Measurements from ENCODE around the gene LARP1. TPM values are rescaled to one million over a fixed set of nuclear protein-coding genes. Genes with fewer than 3 reads are reported as not detected.
"Not testable (repeated sequence)": the region's sequence is repeated elsewhere in the genome, so short reads cannot be mapped to it uniquely, and the experiment has no call there.

LARP1 gene
- total and polyA plus RNA-seq, 2 donors (not counting 1 experiment from before 2014, with no cell fraction given) = 59.6 to 150 TPM

DNA sequence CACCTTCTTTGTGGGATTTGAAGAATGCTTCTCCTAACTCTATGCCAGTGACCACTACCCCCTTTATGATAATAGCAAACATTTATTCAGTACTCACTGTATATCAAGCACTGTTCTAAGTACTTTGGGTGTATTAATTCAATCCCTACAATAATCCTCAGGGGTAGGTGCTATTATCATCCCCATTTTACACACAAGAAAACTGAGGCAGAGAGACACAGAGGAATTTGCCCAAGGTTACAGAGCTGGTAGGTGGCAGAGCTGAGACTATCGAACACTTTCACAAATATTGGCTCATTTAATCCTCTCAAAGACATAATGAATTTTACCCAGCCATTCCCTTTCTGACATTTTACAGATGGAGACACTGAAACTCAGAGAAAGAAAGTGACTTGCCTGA lies 9.8 kb upstream of the LARP1 start:
- Mint-ChIP-seq H3K4me1 (no peaks in the 10 kb centered on the region), H3K4me3 (no peak overlapping the region), H3K27ac (no peak overlapping the region), H3K9me3 (ENCODE audit: insufficient read depth) (no peaks in the 10 kb centered on the region), H3K27me3 (no peaks in the 10 kb centered on the region)
- TF ChIP-seq EZH2 (IDR thresholded peaks at IDR 0.05; ENCODE audit: borderline replicate concordance, insufficient read depth, low read depth, low read length, poor library complexity, severe bottlenecking) = no peak
- TF ChIP-seq, protein P1, sequence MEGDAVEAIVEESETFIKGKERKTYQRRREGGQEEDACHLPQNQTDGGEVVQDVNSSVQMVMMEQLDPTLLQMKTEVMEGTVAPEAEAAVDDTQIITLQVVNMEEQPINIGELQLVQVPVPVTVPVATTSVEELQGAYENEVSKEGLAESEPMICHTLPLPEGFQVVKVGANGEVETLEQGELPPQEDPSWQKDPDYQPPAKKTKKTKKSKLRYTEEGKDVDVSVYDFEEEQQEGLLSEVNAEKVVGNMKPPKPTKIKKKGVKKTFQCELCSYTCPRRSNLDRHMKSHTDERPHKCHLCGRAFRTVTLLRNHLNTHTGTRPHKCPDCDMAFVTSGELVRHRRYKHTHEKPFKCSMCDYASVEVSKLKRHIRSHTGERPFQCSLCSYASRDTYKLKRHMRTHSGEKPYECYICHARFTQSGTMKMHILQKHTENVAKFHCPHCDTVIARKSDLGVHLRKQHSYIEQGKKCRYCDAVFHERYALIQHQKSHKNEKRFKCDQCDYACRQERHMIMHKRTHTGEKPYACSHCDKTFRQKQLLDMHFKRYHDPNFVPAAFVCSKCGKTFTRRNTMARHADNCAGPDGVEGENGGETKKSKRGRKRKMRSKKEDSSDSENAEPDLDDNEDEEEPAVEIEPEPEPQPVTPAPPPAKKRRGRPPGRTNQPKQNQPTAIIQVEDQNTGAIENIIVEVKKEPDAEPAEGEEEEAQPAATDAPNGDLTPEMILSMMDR (IDR thresholded peaks at IDR 0.05) = no peak
- ChIA-PET CTCF (no interaction called here), POLR2A (interaction anchor here (0.8 kb wide), 1 partner anchor 8 kb away, joined by 4 read pairs; no protein-coding TSS in a partner anchor)
- Histone ChIP-seq H3K79me2 (ENCODE audit: control insufficient read depth, insufficient read depth, low read length) (no peaks in the 10 kb centered on the region), H3K27ac (ENCODE audit: low read length in 2 of 2) (no peak overlapping the region), H4K20me1 (ENCODE audit: control insufficient read depth, insufficient read depth, low read length, poor library complexity, severe bottlenecking) (no peaks in the 10 kb centered on the region), H3K4me2 (replicated peaks; ENCODE audit: low read depth, low read length, poor library complexity, severe bottlenecking) (no peak overlapping the region), H3K9ac (ENCODE audit: low read length) (no peak overlapping the region), H3K4me3 (ENCODE audit: control extremely low read depth in 1 of 5, extremely low read depth in 1 of 5, insufficient read depth in 1 of 5, low read depth in 2 of 5, low read length in 4 of 5) (no peak overlapping the region), H3K9me3 (ENCODE audit: control extremely low read depth in 1 of 3, control insufficient read depth in 2 of 3, insufficient read depth in 1 of 3, low read length in 2 of 3) (no peaks in the 10 kb centered on the region), H2AFZ (ENCODE audit: insufficient read depth, low read depth, low read length, poor library complexity, severe bottlenecking) (no peak overlapping the region), H3K4me1 (ENCODE audit: control insufficient read depth in 2 of 2, insufficient read depth in 2 of 2, low read length in 2 of 2) (no peaks in the 10 kb centered on the region), H3K27me3 (replicated peaks in 1 of 4; ENCODE audit: control extremely low read depth in 1 of 4, control insufficient read depth in 3 of 4, insufficient read depth in 4 of 4, low read length in 3 of 4) (no peaks in the 10 kb centered on the region), H3K36me3 (replicated peaks in 1 of 2; ENCODE audit: control extremely low read depth in 1 of 2, control insufficient read depth in 1 of 2, extremely low read depth in 1 of 2, insufficient read depth in 2 of 2, low read length in 1 of 2) (no peaks in the 10 kb centered on the region)
- WGBS (ENCODE audit: insufficient coverage) = no CpG with 5 or more reads among the region's 1 CpG
- no peak for ATAC-seq (ENCODE audit: low read depth)
- intact Hi-C loops (cut with micrococcal nuclease) = no loop called here
- no peak for DNase-seq

DNA sequence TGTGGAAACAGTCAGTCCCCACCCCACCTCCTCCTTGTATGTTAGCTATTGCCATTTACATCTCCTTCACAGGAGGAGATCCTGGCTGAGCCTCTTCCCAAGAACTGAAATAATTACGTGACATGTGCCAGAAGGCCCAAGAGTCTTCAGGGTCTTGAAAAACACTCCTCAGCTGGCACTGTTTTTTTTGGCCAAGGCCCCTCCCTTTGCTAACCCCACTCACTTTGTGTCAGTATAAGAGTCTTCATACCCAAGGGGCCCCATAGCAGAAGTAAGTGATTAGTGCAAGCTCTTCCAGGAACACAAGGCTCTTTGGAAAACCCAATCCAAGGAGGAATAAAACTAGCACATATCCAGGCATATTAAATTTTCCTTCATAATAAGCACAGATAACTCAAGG lies 5.7 kb upstream of the LARP1 start:
- no peak for DNase-seq
- intact Hi-C loops (cut with micrococcal nuclease) = no loop called here
- no peaks in the 10 kb centered on the region for H4K20me1 ChIP-seq (ENCODE audit: control insufficient read depth, insufficient read depth, low read length, poor library complexity, severe bottlenecking)
- TF ChIP-seq, protein P1 (IDR thresholded peaks at IDR 0.05) = no peak
- TF ChIP-seq EZH2 (IDR thresholded peaks at IDR 0.05; ENCODE audit: borderline replicate concordance, insufficient read depth, low read depth, low read length, poor library complexity, severe bottlenecking) = no peak
- POLR2A ChIA-PET = no interaction called here
- CTCF ChIA-PET = no interaction called here
- no peaks in the 10 kb centered on the region for H3K9me3 Mint-ChIP-seq (ENCODE audit: insufficient read depth)
- no peaks in the 10 kb centered on the region for H3K9me3 ChIP-seq (ENCODE audit: control extremely low read depth in 1 of 3, control insufficient read depth in 2 of 3, insufficient read depth in 1 of 3, low read length in 2 of 3)
- no peaks in the 10 kb centered on the region for H3K27me3 Mint-ChIP-seq
- no peak overlapping the region for H3K4me3 Mint-ChIP-seq
- no peak overlapping the region for H3K27ac ChIP-seq (ENCODE audit: low read length in 2 of 2)
- peaks cover 12% of the 10 kb centered on the region for H3K4me1 Mint-ChIP-seq
- ATAC-seq (ENCODE audit: low read depth) = no peak
- H2AFZ ChIP-seq (ENCODE audit: insufficient read depth, low read depth, low read length, poor library complexity, severe bottlenecking) = no peak overlapping the region
- no peak overlapping the region for H3K4me2 ChIP-seq (replicated peaks; ENCODE audit: low read depth, low read length, poor library complexity, severe bottlenecking)
- no peaks in the 10 kb centered on the region for H3K36me3 ChIP-seq (replicated peaks in 1 of 2; ENCODE audit: control extremely low read depth in 1 of 2, control insufficient read depth in 1 of 2, extremely low read depth in 1 of 2, insufficient read depth in 2 of 2, low read length in 1 of 2)
- H3K27ac Mint-ChIP-seq = no peak overlapping the region
- no peaks in the 10 kb centered on the region for H3K27me3 ChIP-seq (replicated peaks in 1 of 4; ENCODE audit: control extremely low read depth in 1 of 4, control insufficient read depth in 3 of 4, insufficient read depth in 4 of 4, low read length in 3 of 4)
- H3K79me2 ChIP-seq (ENCODE audit: control insufficient read depth, insufficient read depth, low read length) = peaks cover 9% of the 10 kb centered on the region
- peaks cover 8 to 11% of the 10 kb centered on the region in 2 donors for H3K4me1 ChIP-seq (ENCODE audit: control insufficient read depth in 2 of 2, insufficient read depth in 2 of 2, low read length in 2 of 2)
- H3K4me3 ChIP-seq (ENCODE audit: control extremely low read depth in 1 of 5, extremely low read depth in 1 of 5, insufficient read depth in 1 of 5, low read depth in 2 of 5, low read length in 4 of 5) = no peak overlapping the region
- H3K9ac ChIP-seq (ENCODE audit: low read length) = no peak overlapping the region
- no CpG with 5 or more reads among the region's 1 CpG for WGBS (ENCODE audit: insufficient coverage)

DNA sequence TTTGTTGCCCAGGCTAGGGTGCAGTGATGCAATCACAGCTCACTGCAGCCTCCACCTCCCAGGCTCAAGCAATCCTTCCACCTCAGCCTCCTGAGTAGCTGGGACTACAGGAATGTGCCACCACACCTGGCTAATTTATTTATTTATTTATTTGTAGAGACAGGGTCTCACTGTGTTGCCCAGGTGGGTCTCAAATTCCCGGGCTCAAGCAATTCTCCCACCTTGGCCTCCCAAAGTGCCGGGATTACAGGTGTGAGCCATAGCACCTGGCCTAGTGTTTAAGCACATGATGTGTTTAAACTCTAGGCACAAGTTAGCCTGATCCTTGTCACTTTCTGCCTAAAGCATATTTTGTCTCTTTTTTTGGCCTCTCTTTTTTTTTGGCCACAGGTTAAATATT lies 4.5 kb upstream of the LARP1 start:
- H3K9me3 Mint-ChIP-seq (ENCODE audit: insufficient read depth); CTCF ChIA-PET; POLR2A ChIA-PET; H3K27ac ChIP-seq (ENCODE audit: low read length in 2 of 2); H2AFZ ChIP-seq (ENCODE audit: insufficient read depth, low read depth, low read length, poor library complexity, severe bottlenecking); ATAC-seq (ENCODE audit: low read depth); H4K20me1 ChIP-seq (ENCODE audit: control insufficient read depth, insufficient read depth, low read length, poor library complexity, severe bottlenecking); H3K9ac ChIP-seq (ENCODE audit: low read length); H3K27ac Mint-ChIP-seq; H3K4me2 ChIP-seq (replicated peaks; ENCODE audit: low read depth, low read length, poor library complexity, severe bottlenecking); H3K9me3 ChIP-seq (ENCODE audit: control extremely low read depth in 1 of 3, control insufficient read depth in 2 of 3, insufficient read depth in 1 of 3, low read length in 2 of 3); H3K4me3 Mint-ChIP-seq; DNase-seq; H3K27me3 ChIP-seq (replicated peaks in 1 of 4; ENCODE audit: control extremely low read depth in 1 of 4, control insufficient read depth in 3 of 4, insufficient read depth in 4 of 4, low read length in 3 of 4); intact Hi-C loops (cut with micrococcal nuclease); H3K4me3 ChIP-seq (ENCODE audit: control extremely low read depth in 1 of 5, extremely low read depth in 1 of 5, insufficient read depth in 1 of 5, low read depth in 2 of 5, low read length in 4 of 5); H3K36me3 ChIP-seq (replicated peaks in 1 of 2; ENCODE audit: control extremely low read depth in 1 of 2, control insufficient read depth in 1 of 2, extremely low read depth in 1 of 2, insufficient read depth in 2 of 2, low read length in 1 of 2); H3K27me3 Mint-ChIP-seq: not testable (repeated sequence)
- peaks cover 16% of the 10 kb centered on the region for H3K79me2 ChIP-seq (ENCODE audit: control insufficient read depth, insufficient read depth, low read length)
- H3K4me1 ChIP-seq (ENCODE audit: control insufficient read depth in 2 of 2, insufficient read depth in 2 of 2, low read length in 2 of 2) = peaks cover 10 to 14% of the 10 kb centered on the region in 2 donors
- 95% methylated on average over 2 of the region's 2 CpGs for WGBS (ENCODE audit: insufficient coverage)
- peaks cover 15% of the 10 kb centered on the region for H3K4me1 Mint-ChIP-seq
